Smooth muscle cell (in vitro differentiated cells): Measurements from ENCODE around the gene ATP1B1. TPM values are rescaled to one million over a fixed set of nuclear protein-coding genes. Genes with fewer than 3 reads are reported as not detected.

Experiments
- DNase-seq: peaks from one replicate; lab custom pipeline; 2025; ENCODE audit not compliant: unreplicated experiment; lab: John Stamatoyannopoulos, UW
- H2AFZ ChIP-seq: fragments of 200-600 bp; sonication (generic); 2 replicates; pipeline ENCODE4 v1.6.0; 2016; ENCODE audit warnings: antibody characterized with exemption, low read depth, mild to moderate bottlenecking
- H3F3A ChIP-seq: fragments of 200-600 bp; sonication (generic); 2 replicates; pipeline ENCODE4 v1.6.0; 2017; ENCODE audit warnings: antibody characterized with exemption, low read depth
- H3K27ac ChIP-seq: fragments of 200-600 bp; sonication (generic); 2 replicates; pipeline ENCODE4 v1.5.1; 2016; ENCODE audit warnings: low read depth, mild to moderate bottlenecking
- H3K27me3 ChIP-seq: fragments of 200-600 bp; sonication (generic); 2 replicates; pipeline ENCODE4 v1.6.1; 2016; ENCODE audit warnings: low read depth, mild to moderate bottlenecking
- H3K36me3 ChIP-seq: fragments of 200-600 bp; sonication (generic); 2 replicates; pipeline ENCODE4 v1.5.1; 2016; ENCODE audit warnings: low read depth
- H3K4me1 ChIP-seq: fragments of 200-600 bp; sonication (generic); 2 replicates; pipeline ENCODE4 v1.5.1; 2016; ENCODE audit warnings: low read depth
- H3K4me2 ChIP-seq: fragments of 200-600 bp; sonication (generic); 2 replicates; pipeline ENCODE4 v1.6.0; 2016; ENCODE audit warnings: mild to moderate bottlenecking
- H3K4me3 ChIP-seq: fragments of 200-600 bp; sonication (generic); 2 replicates; pipeline ENCODE4 v1.5.1; 2016; ENCODE audit warnings: mild to moderate bottlenecking
- H3K79me2 ChIP-seq: fragments of 200-600 bp; sonication (generic); 2 replicates; pipeline ENCODE4 v1.6.0; 2016; ENCODE audit warnings: low read depth, mild to moderate bottlenecking
- H3K9ac ChIP-seq: fragments of 200-600 bp; sonication (generic); 2 replicates; pipeline ENCODE4 v1.6.0; 2016; ENCODE audit warnings: low read depth
- H3K9me3 ChIP-seq: fragments of 200-600 bp; sonication (generic); replicated peaks from 2 replicates; pipeline ENCODE4 v1.5.1; 2016; ENCODE audit warnings: low read depth
- H4K20me1 ChIP-seq: fragments of 200-600 bp; sonication (generic); 2 replicates; pipeline ENCODE4 v1.6.0; 2016; ENCODE audit warnings: low read depth
- CTCF ChIP-seq: fragments of 200-600 bp; sonication (generic); IDR thresholded peaks from 2 replicates; pipeline ENCODE4 v1.5.1; 2017; ENCODE audit warnings: borderline replicate concordance, mild to moderate bottlenecking, antibody characterized with exemption; ENCODE audit not compliant: insufficient read depth, poor library complexity, severe bottlenecking
- WGBS: methylation state at CpG from one replicate; pipeline ENCODE4 v1.1.7; 2016; ENCODE audit warnings: low lambda C conversion rate; 5-methylcytosine and 5-hydroxymethylcytosine counted together
- polyA plus RNA-seq: library from polyadenylated mRNA; unstranded; fragments of >200 nt; fragmentation: Nextera tagmentation; extraction: Ambion mirVana; gene quantifications from 2 replicates; pipeline ENCODE4 v1.2.1, GENCODE V29; 2016
- total RNA-seq: library from RNA; depleted of rRNA; stranded (reverse); fragments of >200 nt; gene quantifications from 2 replicates; pipeline ENCODE4 v1.2.3, GENCODE V29; 2014

ATP1B1 gene
- total and polyA plus RNA-seq, 2 experiments from 2014 or later = 144 to 347 TPM

GRCh38 chr1:169113613-169114119, 7.2 kb downstream of the ATP1B1 start:
- TF ChIP-seq CTCF = no peak
- H3K4me1 ChIP-seq = peaks cover 44% of the 10 kb centered on the region
- peak overlapping the region; percentile 96 for H3K4me2 ChIP-seq
- peaks cover 85% of the 10 kb centered on the region for H3K79me2 ChIP-seq
- no peak overlapping the region for H3K4me3 ChIP-seq
- no peak for DNase-seq
- H3K9ac ChIP-seq = peak overlapping the region; percentile 76
- H3K27me3 ChIP-seq = no peaks in the 10 kb centered on the region
- WGBS = 54% methylated on average over 4 of the region's 4 CpGs
- H3K9me3 ChIP-seq = no peaks in the 10 kb centered on the region
- H3K36me3 ChIP-seq = no peaks in the 10 kb centered on the region
- H2AFZ ChIP-seq = no peak overlapping the region
- H4K20me1 ChIP-seq = peaks cover 62% of the 10 kb centered on the region
- H3K27ac ChIP-seq = peak overlapping the region; percentile 99
- peaks cover 81% of the 10 kb centered on the region for H3F3A ChIP-seq

- Histone ChIP-seq H3F3A (peaks cover 69% of the 10 kb centered on the region), H3K9me3 (no peaks in the 10 kb centered on the region), H3K36me3 (no peaks in the 10 kb centered on the region), H3K4me2 (peak overlapping the region; percentile 67), H4K20me1 (peaks cover 39% of the 10 kb centered on the region), H3K27me3 (no peaks in the 10 kb centered on the region), H3K79me2 (peaks cover 69% of the 10 kb centered on the region), H3K9ac (peak overlapping the region; percentile 25), H3K4me1 (peaks cover 25% of the 10 kb centered on the region), H2AFZ (no peak overlapping the region), H3K4me3 (no peak overlapping the region), H3K27ac (peak overlapping the region; percentile 99)
- 63% methylated on average over 14 of the region's 14 CpGs for WGBS
- no peak for DNase-seq
- TF ChIP-seq CTCF = no peak
These were observed 9.5 kb downstream of the ATP1B1 start for GRCh38 chr1:169115891-169116585.

- no peak overlapping the region for H3K9ac ChIP-seq
- peak overlapping the region; percentile 67 for H3K4me2 ChIP-seq
- H4K20me1 ChIP-seq = peaks cover 37% of the 10 kb centered on the region
- DNase-seq = no peak
- peaks cover 69% of the 10 kb centered on the region for H3K79me2 ChIP-seq
- no peaks in the 10 kb centered on the region for H3K9me3 ChIP-seq
- H3K4me1 ChIP-seq = peaks cover 24% of the 10 kb centered on the region
- peak overlapping the region; percentile 99 for H3K27ac ChIP-seq
- H3K4me3 ChIP-seq = no peak overlapping the region
- H3K27me3 ChIP-seq = no peaks in the 10 kb centered on the region
- no peak for TF ChIP-seq CTCF
- WGBS = 86% methylated on average over 2 of the region's 2 CpGs
- H3K36me3 ChIP-seq = no peaks in the 10 kb centered on the region
- H3F3A ChIP-seq = peaks cover 62% of the 10 kb centered on the region
- no peak overlapping the region for H2AFZ ChIP-seq
These were observed 10.5 kb downstream of the ATP1B1 start for GRCh38 chr1:169117014-169117413.

- 16% methylated on average over 1 of the region's 1 CpG for WGBS
These were observed 11.1 kb downstream of the ATP1B1 start for GRCh38 chr1:169117599-169117998.

More at GRCh38 chr1:169117599-169117998, 11.1 kb downstream of the ATP1B1 start:
- Histone ChIP-seq H3K27me3 (no peaks in the 10 kb centered on the region), H3K4me1 (peaks cover 20% of the 10 kb centered on the region), H3K4me2 (peak overlapping the region; percentile 67), H2AFZ (no peak overlapping the region), H3K4me3 (no peak overlapping the region), H3K9ac (peak overlapping the region; percentile 38), H3K9me3 (no peaks in the 10 kb centered on the region), H3K79me2 (peaks cover 69% of the 10 kb centered on the region), H4K20me1 (peaks cover 35% of the 10 kb centered on the region), H3K36me3 (no peaks in the 10 kb centered on the region), H3K27ac (peak overlapping the region; percentile 99), H3F3A (peaks cover 60% of the 10 kb centered on the region)
- no peak for TF ChIP-seq CTCF
- DNase-seq = no peak
